ENCODE data around the gene TAF11L8.
"Not testable (repeated sequence)": the region's sequence is repeated elsewhere in the genome, so short reads cannot be mapped to it uniquely, and the experiment has no call there.

DNA sequence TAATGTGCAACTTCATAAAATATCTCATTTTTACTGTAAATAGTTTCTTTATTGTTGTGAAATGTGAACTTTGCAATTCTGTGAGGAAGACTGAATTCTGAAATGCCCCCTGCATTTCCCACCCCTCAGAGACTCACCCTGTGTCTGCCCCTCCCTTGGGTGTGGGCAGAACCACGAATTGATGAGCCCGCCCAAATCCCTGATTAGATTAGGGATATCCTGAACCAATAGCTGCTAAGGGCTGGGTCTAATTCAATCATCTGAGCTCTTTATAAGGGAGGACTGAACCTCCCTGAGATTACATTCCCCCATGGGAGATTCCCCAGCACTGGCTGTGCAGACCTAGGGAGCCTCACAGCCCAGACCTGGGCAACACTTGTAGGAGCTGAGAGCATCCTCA, 19.3 kb upstream of the TAF11L8 start, which contains the start of gene TAF11L12:
- TF ChIP-seq EZH2 (IDR thresholded peaks at IDR 0.05; ENCODE audit: borderline replicate concordance): not testable (repeated sequence)
- TF ChIP-seq, protein P1, sequence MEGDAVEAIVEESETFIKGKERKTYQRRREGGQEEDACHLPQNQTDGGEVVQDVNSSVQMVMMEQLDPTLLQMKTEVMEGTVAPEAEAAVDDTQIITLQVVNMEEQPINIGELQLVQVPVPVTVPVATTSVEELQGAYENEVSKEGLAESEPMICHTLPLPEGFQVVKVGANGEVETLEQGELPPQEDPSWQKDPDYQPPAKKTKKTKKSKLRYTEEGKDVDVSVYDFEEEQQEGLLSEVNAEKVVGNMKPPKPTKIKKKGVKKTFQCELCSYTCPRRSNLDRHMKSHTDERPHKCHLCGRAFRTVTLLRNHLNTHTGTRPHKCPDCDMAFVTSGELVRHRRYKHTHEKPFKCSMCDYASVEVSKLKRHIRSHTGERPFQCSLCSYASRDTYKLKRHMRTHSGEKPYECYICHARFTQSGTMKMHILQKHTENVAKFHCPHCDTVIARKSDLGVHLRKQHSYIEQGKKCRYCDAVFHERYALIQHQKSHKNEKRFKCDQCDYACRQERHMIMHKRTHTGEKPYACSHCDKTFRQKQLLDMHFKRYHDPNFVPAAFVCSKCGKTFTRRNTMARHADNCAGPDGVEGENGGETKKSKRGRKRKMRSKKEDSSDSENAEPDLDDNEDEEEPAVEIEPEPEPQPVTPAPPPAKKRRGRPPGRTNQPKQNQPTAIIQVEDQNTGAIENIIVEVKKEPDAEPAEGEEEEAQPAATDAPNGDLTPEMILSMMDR (IDR thresholded peaks at IDR 0.05; ENCODE audit: poor library complexity): not testable (repeated sequence)

Data from hepatocyte (in vitro differentiated cells).